GM13977 (cell line): ENCODE results near the gene OTOF.

Experiments used
- DNase-seq: peaks from one replicate; pipeline ENCODE4 v3.0.0; 2012; ENCODE audit warnings: low spot score
- in situ Hi-C: fragments of 300-500 bp; cut with MboI; formaldehyde crosslinking; loops from one replicate; pipeline ENCODE4 v1.12.0; 2022; ENCODE audit warnings: low sequenced_read_pairs, low pct_unique_long_range_greater_than_20kb, mixed read lengths, inconsistent platforms; ENCODE audit not compliant: unreplicated experiment
- TF ChIP-seq, protein P1 (sequence below): IDR thresholded peaks from 2 replicates; pipeline ENCODE4 v1.5.1; 2012; ENCODE audit warnings: mild to moderate bottlenecking, control low read depth; ENCODE audit not compliant: insufficient read depth; ENCODE audit errors: extremely low read depth, missing control alignments

The OTOF gene

GRCh38 chr2:26514045-26514444 is 36.1 kb upstream of the OTOF start:
- DNase-seq: no peak
- TF ChIP-seq, protein P1, sequence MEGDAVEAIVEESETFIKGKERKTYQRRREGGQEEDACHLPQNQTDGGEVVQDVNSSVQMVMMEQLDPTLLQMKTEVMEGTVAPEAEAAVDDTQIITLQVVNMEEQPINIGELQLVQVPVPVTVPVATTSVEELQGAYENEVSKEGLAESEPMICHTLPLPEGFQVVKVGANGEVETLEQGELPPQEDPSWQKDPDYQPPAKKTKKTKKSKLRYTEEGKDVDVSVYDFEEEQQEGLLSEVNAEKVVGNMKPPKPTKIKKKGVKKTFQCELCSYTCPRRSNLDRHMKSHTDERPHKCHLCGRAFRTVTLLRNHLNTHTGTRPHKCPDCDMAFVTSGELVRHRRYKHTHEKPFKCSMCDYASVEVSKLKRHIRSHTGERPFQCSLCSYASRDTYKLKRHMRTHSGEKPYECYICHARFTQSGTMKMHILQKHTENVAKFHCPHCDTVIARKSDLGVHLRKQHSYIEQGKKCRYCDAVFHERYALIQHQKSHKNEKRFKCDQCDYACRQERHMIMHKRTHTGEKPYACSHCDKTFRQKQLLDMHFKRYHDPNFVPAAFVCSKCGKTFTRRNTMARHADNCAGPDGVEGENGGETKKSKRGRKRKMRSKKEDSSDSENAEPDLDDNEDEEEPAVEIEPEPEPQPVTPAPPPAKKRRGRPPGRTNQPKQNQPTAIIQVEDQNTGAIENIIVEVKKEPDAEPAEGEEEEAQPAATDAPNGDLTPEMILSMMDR: no peak
- in situ Hi-C loops: no loop called here

DNA sequence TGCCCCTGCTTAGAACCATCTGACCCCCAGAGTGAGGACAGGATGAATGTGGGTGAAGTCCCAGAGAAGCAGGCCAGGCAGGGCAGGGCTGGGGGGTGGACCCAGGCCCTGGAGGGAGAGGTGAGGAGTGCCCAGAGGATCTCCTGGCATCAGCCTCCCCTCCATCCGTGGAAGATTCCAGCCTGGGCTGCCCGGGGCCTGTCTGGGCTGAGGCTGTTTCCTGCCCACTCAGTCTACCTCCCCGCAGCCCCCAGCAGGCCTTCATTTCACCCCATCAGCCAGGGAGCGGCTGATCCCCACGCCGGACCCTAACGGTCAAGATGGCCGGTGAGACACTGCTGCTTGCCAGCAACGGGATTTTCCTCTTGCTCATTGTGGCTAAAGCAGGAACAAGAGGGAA is 35.3 kb upstream of the OTOF start:
- no peak for DNase-seq
- TF ChIP-seq, protein P1: no peak
- in situ Hi-C loops: no loop called here

DNA sequence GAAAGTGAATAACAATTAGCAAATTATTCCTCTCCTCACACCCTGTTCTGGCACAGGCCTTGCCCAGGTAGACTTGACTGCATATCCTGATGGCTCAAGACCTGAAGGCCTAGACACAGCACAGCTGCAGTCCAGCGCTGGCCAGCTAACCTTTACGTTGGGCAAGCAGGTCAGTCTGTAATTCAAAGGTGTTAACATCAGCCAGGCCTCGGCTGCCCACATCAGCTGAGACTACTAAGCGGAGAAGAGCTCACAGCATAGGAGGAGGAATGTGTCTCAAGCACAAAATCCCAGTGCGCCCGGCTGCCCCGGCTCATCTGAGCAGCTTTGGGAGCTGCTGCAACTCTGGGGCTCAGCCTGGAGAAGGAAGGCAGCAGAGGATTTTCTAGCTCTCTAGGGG is 33.5 kb upstream of the OTOF start:
- in situ Hi-C loops: no loop called here
- no peak for DNase-seq
- TF ChIP-seq, protein P1: no peak

- DNase-seq: no peak
- in situ Hi-C loops: no loop called here
- TF ChIP-seq, protein P1: no peak
Observed at GRCh38 chr2:26510344-26510973, 32.5 kb upstream of the OTOF start.

- TF ChIP-seq, protein P1: no peak
- in situ Hi-C loops: no loop called here
- no peak for DNase-seq
Observed at GRCh38 chr2:26509141-26509540, 31.2 kb upstream of the OTOF start.

DNA sequence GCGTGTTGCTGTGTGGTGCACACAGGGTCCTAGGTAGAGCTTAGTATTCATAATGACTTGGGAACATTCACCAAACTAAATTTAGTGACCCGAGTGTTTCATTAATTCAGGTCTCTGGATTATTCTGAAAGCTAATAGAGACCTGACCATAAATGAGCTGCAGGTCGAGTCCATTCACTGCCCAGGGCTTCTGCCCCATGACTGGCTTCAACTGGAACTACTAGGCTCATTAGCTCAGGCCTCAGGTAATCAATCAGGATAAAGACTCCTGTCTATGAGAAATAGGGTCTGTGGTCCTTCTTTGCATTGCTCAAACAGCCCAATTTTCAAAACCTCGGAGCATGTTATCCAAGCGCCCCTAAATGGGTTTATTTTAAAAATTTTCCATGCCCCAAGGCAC is 30.0 kb upstream of the OTOF start:
- in situ Hi-C loops: no loop called here
- DNase-seq: no peak
- TF ChIP-seq, protein P1: no peak

- DNase-seq: no peak
- in situ Hi-C loops: no loop called here
- TF ChIP-seq, protein P1: no peak
Observed at GRCh38 chr2:26507088-26507487, 29.2 kb upstream of the OTOF start.
